ENCODE measurements around the gene AXIN1.

The AXIN1 gene

GRCh38 chr16:352547-353403 is at the start of gene AXIN1:
Gene AXIN1 (minus strand): TSS chr16:352723. CDS start chr16:347025, 5,698 bp downstream.
- Histone ChIP-seq H3K4me1 (ENCODE audit: control insufficient read depth in 1 of 2, insufficient read depth in 1 of 2, low read depth in 1 of 2, low read length in 1 of 2) (peaks cover 29 to 37% of the 10 kb centered on the region in 2 experiments), H3K9me3 (no peaks in the 10 kb centered on the region)

GRCh38 chr16:401468-402348 is 49.2 kb upstream of the AXIN1 start, which contains the start of gene DECR2:
Gene DECR2 (plus strand): TSS chr16:401885. CDS start chr16:401964, 79 bp downstream.
- H3K27ac ChIP-seq = peak within 1 kb of the TSS; percentile 95
- peak within 1 kb of the TSS; percentile 86 to 97 for H3K4me3 ChIP-seq (ENCODE audit: low read depth in 1 of 2, low read length in 1 of 2)
- TF ChIP-seq CTCF (IDR thresholded peaks at IDR 0.05) = peak; percentile 60
- peaks cover 2% of the 10 kb centered on the region for H3K27me3 ChIP-seq
- H3K36me3 ChIP-seq = no peaks in the 10 kb centered on the region
- H3K4me1 ChIP-seq (ENCODE audit: control insufficient read depth in 1 of 2, insufficient read depth in 1 of 2, low read depth in 1 of 2, low read length in 1 of 2) = peaks cover 28 to 34% of the 10 kb centered on the region in 2 experiments
- no peaks in the 10 kb centered on the region for H3K9me3 ChIP-seq

More at GRCh38 chr16:352547-353403, at the start of gene AXIN1:
- H3K27ac ChIP-seq = peak within 1 kb of the TSS; percentile 77
- TF ChIP-seq CTCF (IDR thresholded peaks at IDR 0.05) = peak; percentile 99
- peaks cover 5% of the 10 kb centered on the region for H3K36me3 ChIP-seq
- no peaks in the 10 kb centered on the region for H3K27me3 ChIP-seq
- H3K4me3 ChIP-seq (ENCODE audit: low read depth in 1 of 2, low read length in 1 of 2) = peak within 1 kb of the TSS; percentile 66 to 76

GRCh38 chr16:400061-400591 is 47.6 kb upstream of the AXIN1 start:
- H3K4me3 ChIP-seq (ENCODE audit: low read depth in 1 of 2, low read length in 1 of 2) = peak overlapping the region; percentile 86 to 97

GRCh38 chr16:399340-400019 is 47.0 kb upstream of the AXIN1 start:
- TF ChIP-seq CTCF (IDR thresholded peaks at IDR 0.05) = no peak
- Histone ChIP-seq H3K36me3 (no peaks in the 10 kb centered on the region), H3K4me3 (ENCODE audit: low read depth in 1 of 2, low read length in 1 of 2) (no peak overlapping the region), H3K27ac (peak overlapping the region; percentile 95), H3K27me3 (peaks cover 12% of the 10 kb centered on the region), H3K4me1 (ENCODE audit: control insufficient read depth in 1 of 2, insufficient read depth in 1 of 2, low read depth in 1 of 2, low read length in 1 of 2) (peaks cover 33 to 39% of the 10 kb centered on the region in 2 experiments), H3K9me3 (no peaks in the 10 kb centered on the region)

More at GRCh38 chr16:400061-400591, 47.6 kb upstream of the AXIN1 start:
- peaks cover 12% of the 10 kb centered on the region for H3K27me3 ChIP-seq
- TF ChIP-seq CTCF (IDR thresholded peaks at IDR 0.05) = no peak
- H3K36me3 ChIP-seq = no peaks in the 10 kb centered on the region
- H3K9me3 ChIP-seq = no peaks in the 10 kb centered on the region
- H3K4me1 ChIP-seq (ENCODE audit: control insufficient read depth in 1 of 2, insufficient read depth in 1 of 2, low read depth in 1 of 2, low read length in 1 of 2) = peaks cover 33 to 39% of the 10 kb centered on the region in 2 experiments
- peak overlapping the region; percentile 95 for H3K27ac ChIP-seq
